IPS DF 4.7 (cell line): ENCODE data around the gene ZNHIT3.
"Not testable (repeated sequence)": the region's sequence is repeated elsewhere in the genome, so short reads cannot be mapped to it uniquely, and the experiment has no call there.

ENCODE experiments used
- DNase-seq: peaks from one replicate; pipeline ENCODE4 v3.0.0-alpha.2; 2013; ENCODE audit warnings: low spot score; ENCODE audit errors: extremely low read depth

Gene ZNHIT3

DNA sequence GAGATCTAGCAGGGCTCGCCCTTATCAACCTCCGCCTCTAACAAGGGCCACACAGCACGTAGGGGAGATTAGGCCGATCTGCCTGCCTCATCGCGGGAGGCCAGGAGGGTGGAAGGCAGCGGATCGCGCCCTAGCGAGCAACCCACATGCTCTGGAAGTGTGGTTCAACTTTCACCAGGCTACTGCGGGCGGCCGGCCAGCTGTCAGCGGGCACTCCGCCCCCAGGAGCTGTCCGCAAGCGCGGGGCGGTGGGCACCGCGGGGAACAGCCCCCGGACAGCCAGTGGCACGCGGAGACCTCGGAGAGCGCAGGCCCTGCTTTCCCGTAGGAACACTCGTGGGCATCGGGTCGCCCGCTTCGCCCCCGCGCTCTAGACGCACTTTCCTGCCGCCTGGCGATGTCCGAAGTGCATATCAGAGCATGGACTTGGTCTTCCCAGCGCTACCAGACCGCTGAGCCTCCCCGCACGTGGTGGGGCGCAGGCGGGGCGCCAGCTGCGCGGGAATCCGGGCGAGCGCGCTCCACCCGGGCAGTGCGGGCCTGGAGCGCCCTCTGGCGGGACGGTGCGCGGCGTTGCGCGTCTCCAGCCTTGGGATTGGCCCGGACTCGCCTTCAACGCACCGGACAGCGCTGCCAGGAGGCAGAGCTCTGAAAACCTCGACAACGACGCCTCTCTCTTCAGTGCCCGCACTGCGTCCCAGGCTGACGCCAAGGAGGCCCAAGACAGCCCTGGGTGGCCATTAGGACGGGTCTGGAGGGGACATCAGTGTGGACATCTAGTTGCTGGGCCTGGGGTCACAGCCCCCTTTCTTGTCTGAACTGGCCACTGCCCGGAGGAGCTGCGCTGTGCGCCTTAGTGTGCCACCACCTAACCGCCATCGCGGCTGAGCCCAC is 3.6 kb upstream of the ZNHIT3 start:
- peak; percentile 56 for DNase-seq

DNA sequence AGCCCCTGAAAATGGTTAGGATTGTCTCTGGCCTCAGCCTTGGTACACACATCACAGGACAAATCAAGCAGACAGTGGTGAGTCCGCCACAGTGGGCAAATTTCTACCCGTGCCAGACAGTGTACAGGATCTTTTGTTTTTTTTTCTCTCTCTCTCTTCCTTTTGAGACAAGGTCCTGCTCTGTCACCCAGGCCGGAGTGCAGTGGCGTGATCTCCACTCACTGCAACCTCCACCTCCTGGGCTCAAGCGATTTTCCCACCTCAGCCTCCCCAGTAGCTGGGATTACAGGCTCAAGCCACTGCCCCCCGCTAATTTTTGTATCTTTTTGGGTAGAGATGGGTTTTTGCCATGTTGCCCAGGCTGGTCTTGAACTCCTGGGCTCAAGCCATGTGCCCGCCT is 2.5 kb upstream of the ZNHIT3 start:
- DNase-seq, result not testable (repeated sequence)

DNA sequence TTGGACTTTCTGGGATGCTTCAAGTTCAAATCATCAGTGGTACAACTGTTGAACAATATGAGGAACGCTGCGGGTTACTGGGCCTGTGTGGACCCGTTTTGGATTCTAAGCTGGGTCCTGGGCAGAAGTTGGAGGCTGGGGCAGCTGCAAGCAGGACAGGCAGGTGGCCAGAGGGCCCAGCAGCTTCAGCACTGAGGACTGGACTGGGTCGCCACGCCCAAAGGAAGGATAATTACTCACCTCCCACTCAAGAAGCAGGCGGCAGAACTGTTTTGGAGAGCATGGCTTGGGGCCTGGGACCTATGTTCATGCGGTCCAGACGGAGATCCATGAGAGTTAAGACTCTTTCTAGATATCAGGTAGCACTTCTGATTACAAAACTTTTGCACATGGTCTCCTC is 1.5 kb upstream of the ZNHIT3 start:
- no peak for DNase-seq

DNA sequence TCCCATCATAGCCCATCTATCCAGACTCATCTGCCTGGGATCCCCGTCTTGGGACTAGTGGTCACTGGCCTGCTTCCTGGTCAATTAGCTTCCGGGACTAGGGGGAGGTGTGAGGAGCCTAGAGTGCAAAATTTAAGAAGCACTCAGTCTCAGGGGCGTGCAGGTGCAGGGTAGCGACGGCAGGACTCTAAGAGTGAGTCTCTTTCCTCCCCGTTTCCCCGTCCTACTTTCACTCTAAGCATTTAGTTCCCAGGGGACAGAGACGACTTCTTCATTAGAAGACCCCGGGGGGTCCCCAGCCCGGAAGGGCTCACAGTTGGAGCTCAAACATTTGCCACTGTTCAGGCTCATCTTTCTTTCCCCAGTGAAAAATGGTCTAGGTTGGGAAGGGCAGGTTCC is 677 bp upstream of the ZNHIT3 start:
- peak; percentile 7 for DNase-seq

DNA sequence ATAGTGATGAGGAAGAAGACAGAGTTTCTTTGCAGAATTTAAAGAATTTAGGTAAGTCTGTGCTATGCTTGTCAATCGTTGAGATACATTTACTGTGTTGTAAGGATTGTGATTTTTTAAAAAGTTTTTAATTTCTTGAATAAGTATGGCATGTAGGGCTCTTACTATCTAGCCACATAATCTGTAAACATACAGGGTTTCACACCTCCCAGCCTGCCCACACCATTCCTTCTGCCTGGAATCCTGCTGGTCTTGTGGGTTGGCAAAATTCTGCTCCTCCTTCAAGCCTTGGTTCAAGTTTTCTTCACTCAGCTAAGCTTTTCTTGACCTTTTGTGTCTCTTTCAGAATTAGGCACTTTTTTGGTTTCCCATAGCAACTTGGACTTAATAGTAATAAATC is 7.5 kb downstream of the ZNHIT3 start:
- DNase-seq, result no peak

DNA sequence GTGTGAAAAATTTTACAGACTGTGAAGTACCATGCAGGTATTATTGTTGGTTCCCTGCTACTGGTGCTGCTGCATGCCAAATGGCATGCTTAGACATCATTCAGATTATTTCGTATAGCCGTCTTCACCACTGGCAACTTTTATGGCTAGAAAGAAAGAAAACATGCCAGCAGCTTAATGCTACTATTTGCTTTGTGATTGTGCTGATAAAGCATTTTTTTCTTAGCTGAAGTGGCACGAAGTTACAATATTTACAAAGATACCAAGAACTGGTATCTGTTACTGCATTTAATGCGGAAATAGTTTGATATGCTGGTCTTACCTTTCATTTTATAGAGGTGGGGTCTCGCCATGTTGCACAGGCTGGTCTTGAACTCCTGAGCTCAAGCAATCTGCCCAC is 8.2 kb downstream of the ZNHIT3 start:
- DNase-seq, result no peak

DNA sequence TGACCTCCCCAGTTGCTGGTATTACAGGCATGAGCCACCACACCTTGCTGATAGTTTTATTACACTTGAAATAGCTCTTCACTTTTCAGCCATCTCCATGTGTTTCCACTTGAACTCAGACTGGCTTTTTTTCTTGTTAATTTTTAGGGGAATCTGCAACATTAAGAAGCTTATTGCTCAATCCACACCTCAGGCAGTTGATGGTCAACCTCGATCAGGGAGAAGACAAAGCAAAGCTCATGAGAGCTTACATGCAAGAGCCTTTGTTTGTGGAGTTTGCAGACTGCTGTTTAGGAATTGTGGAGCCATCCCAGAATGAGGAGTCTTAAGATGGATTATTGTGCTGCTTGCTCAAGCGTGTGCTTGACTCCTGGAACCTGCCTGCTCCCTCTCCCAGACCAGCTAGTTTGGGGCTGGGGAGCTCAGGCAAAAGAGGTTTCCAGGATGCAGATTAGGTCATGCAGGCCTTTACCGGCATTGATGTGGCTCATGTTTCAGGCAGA is 8.6 kb downstream of the ZNHIT3 start:
- DNase-seq, result no peak

DNA sequence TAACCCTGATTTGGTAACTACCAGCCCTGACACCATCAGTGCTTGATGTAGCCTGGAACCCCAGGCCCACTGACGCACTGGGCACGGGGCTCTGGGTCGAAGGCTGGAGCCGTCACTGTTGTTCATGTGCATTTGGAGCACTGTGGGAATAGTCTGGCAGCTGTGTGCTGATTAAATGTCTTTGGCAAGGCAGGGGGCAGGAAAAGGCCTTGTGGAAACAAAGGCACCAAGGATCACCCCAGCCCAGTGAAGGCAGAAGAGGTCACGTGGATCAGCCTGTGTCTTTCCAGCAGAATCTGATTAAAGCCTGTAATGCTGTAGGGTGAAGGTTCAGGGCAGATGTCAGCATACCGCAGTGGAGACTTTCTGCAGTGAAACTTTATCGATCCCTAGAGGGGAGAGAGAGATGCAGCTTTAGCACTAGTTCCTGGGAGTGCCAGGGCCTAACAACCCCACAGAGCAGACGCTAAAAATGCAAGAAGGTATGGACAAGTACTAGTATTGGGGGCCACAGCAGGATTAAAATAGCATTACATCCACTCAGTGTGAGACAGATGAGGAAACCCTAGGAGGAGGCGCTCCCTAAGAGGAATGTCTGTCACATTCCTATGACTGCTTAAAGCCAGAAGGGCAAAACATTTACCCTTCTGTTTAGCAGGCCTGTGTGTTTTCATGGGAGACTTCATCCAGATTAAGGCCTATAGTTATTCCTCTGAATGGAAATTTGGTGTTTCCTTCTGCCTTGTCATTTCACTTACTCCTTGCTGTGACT is 9.7 kb downstream of the ZNHIT3 start:
- DNase-seq, result no peak

DNA sequence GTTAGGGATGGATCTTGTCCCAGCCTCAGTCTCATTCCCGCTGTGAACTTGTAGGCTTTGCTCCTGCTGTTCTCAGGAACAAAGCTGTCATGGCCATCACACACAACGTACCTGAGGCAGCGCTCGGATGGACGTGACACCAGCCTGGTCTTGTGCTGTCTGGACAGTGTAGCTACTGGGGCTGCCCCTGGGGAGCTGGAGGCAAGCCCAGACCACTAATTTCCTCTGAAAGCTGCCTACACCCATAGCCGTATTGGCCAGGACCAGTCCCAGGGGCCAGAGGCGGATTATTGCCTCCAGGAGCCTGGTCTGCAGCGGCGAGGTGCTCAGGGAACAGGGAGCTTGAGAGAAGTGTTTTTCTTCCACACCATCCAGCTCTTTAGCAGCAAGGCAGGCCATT is 11.7 kb downstream of the ZNHIT3 start:
- DNase-seq, result no peak

DNA sequence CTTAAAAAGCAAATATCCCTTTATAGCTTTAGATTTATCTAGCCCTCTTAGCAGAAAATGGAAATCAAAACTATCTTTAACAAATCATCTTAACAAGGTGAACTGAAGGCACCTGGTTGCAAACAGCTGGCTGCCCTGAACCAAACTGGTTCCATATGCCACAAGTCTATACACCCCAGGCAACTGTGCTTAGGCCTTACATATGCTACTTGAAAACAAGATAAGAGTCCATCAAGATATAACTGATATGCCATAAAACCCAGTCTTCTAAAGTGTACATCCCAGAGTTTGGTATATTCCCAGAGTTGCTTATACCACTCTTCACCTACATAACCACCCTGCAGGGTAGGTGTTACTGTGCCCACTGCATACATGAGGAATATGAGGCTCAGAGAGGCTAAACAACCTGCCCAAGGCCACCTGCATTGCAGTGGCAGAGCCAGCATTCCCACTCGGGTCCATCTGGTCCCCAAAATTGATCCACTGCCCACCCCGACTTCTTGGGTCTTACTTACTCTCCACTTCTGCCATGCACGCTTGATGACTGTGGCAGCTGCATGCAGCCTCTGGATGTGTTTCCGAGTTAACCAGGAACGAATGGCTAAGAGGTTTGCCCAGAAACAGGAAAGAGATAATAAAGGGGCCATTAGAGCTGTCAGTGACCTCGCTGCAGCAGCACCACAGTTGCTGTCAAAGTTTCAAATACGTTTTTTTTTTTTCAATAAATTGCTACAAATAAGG is 12.2 kb downstream of the ZNHIT3 start:
- DNase-seq, result no peak

DNA sequence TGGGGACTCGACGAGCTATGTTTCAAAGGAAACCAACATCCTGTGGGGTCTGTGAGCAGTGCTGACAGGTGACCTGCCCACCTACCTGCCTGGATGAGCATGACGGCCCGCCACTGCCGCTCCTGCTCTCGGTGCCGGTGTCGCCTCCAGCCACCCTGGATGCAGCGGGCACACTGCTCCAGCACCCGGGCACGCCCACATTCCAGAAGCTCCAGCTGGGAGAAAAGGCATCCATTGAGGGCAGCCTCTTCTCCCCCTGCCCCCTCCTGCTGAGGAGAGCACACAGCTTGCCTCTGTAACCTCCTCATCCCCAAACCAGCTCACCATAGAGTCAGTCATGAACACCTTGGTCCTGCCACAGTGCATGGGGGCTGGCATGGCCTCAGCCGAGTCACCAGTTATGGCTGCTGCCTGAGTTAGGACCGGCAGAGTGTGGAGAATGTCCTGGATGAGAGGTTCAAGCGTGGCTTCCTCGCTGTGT is 14.3 kb downstream of the ZNHIT3 start:
- DNase-seq, result no peak

DNA sequence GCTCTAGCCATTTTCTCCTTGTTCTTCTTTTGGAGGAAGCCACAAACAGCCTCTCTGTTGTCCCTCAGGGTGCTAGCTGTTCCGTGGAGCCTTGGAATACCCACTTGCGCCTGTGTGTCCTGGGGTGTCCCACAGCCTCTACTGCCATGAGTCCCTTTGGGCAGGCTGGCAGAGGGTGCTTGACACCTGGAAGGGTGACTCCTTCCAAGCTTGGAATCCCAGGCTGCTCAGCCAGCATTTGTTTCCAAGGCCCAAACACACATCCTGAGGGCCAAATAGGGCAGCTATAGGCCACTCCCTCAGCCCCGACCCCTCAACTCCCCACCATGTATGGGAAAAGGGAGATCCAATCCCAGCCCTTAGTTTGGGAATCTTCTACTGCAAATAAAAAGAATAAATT is 14.9 kb downstream of the ZNHIT3 start:
- DNase-seq, result no peak

DNA sequence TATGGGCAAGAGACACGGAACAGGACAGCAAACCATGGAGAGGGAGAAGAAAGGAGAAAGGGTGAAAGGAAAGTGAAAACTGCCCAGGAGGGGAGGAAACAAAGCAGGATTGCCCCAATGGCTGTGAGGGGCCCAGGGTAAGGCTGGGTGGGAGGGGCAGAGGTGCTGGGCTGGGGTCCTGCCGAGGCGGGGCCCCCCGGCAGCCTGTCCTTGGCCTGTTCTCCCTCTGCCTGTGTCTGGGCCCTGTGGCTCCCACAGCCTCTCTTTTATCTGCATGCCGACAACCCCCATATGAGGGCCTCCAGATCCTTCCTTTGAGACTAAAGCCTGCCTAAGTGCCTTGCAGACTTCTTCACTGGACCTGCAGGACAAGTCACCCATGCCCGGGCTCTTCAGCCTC is 15.5 kb downstream of the ZNHIT3 start:
- no peak for DNase-seq

DNA sequence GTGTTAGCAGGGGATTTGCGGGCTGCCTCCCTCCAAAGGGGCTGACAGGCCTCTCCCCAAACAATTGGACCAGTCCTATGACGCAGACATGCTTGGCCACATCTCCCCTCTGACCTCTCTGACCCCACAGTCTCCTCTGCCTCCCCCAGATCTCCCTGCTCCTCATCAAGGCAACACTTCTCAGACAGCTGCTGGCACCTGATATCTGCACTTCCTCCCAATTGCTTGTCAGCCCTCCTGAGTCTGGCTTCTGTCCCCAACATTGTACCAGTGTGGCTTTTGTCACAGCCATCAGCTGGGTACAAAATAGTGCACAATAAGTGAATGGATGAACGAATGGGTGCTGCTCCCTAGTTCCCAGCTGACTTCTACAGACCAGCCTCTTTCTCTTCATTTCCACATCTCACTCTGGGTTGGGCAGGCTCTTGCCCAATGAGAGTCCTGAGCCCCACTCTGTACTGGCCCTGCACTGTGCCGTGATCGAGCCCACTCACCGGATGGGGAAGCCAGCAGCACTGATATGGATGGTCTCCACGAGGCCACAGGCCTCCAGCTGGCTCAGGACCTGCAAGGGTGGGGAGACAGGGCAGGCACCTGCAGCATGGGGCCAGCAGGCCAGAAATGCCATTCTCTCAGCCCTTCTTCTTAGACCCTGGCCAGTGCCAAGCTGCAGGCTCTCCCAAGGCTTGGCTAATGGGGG is 17.1 kb downstream of the ZNHIT3 start:
- no peak for DNase-seq

DNA sequence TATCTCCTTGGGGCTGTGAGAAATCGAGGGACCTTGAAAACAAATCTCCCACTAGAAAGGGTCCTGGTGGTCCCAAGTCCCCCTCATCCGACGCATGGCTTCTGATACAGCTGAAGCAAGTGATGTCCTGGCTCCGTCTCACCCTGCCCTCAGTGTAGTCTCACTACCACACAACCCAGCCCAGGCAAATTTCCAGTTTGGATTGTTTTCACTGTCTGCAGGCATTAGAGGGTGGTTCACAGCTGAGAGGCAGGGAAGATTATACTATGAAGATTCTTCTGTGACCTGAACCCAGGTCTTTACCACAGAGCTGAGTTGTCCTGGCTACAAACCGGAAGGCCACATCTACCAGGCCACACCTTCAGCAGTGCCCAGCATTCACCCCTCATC is 17.7 kb downstream of the ZNHIT3 start:
- DNase-seq, result no peak

DNA sequence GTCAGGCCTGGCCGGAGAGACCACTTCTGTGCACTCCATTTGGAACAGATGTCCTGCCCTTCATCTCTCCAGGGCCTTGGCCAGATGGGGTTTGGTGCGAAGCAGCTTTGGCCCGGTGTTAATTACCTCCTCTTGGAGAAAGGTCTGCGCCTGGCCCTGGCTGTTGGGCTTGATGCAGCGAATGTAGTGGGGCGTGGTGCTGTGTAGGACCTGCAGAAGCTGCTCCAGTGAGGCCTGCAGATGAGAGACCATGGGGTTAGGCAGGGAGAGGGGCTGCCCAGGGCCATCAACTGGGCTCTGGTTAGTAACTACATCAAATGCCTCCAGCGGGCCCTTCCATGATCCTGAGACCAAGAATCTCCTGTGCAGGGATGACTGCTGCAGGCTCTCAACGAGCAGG is 18.7 kb downstream of the ZNHIT3 start:
- no peak for DNase-seq

DNA sequence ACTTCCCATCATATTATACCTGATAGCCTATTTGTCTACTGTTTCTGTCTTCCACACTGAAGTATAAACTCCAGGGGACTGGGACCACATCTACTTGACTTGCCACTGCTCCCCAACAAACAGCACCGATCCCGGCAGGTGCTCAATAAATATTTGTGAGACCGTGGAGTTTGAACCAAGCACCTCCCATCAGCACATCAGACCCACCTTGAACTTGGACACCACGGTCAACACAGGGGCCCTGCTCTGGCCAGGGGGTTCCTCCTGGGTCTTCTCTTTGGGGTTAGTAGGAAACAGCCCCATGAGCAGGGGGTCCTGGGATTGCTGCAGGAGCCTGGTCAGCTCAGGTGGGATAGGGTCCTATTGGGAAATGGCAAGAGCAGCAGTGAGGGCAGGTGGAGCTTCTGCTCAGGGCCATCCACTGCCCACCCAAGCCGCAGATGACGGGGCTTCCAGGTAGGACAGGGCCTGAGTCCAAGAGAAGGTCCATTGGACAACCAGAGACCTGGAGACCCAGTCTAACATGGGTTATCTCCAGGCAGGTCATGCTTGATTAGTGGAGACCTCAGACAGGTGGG is 19.9 kb downstream of the ZNHIT3 start:
- DNase-seq, result no peak

DNA sequence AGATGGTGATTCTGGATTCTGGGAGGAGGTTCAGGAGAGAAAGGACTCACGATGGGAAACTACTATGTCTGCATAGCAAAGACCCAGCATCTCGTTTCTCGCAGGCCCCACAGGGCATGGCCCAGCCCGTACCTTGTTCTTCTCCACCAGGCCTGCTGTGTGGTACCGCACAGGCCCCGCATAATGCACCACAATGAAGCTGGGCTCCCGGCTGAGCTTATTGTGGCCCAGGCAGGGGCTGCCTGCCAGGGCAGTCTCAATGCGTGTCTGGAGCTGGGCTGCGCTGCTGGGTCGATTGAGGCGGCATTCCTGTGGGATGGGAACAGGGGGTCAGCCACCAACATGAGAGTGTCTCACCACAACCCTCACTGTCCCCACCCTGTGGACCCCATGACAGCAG is 20.4 kb downstream of the ZNHIT3 start:
- DNase-seq, result no peak

DNA sequence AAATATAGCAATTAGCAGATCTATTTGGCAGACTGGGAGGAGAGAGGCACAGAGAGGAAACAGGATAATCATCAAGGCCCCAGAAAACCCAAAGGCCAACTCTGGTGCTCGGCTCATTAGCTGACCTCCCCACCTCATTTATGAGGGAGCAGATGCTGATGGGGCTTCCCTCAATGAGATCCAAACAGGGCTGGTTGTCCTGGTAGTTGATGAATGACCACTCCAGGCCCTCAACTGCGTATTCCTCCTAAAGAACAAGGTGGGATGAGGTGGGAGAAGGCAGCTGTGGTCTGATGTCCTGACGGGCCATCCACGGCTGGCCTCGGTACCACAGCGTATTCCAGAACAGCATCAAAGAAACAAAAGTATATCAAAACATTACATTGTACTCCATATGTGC is 20.8 kb downstream of the ZNHIT3 start:
- DNase-seq, result no peak

DNA sequence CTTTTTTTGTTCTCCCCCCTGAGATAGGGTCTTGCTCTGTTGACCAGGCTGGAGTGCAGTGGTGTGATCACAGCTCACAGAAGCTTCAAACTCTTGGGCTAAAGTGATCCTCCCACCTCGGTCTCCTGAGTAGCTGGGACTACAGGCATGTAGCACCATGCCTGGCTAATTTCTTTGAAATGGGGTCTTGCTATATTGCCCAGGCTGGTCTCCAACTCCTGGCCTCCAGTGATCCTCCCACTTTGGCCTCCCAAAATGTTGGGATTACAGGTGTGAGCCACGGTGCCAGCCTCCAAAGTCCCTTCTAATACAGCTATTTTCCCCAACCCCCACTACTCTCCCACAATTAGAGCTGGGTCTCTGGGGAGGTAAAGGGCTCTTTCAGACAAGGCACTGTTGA is 22.0 kb downstream of the ZNHIT3 start:
- not testable (repeated sequence) for DNase-seq
